ENCODE measurements around the gene FAM124A. TPM values are rescaled to one million over a fixed set of nuclear protein-coding genes. Genes with fewer than 3 reads are reported as not detected.

The FAM124A gene
- total and polyA plus RNA-seq, 2 of the 8 experiments (the other 6 are each of a cell fraction or from before 2014, with no cell fraction given) = 40.7 to 49.9 TPM

GRCh38 chr13:51229101-51229719, 7.0 kb downstream of the FAM124A start:
- Histone ChIP-seq H4K5ac (ENCODE audit: insufficient read length, low read depth, low read length) (no peak overlapping the region), H2BK12ac (ENCODE audit: low read depth, low read length) (no peak overlapping the region), H4K91ac (replicated peaks; ENCODE audit: insufficient read length, low read length) (peak overlapping the region; percentile 61), H3K79me2 (ENCODE audit: control insufficient read depth in 1 of 2, insufficient read depth in 2 of 2, low read length in 2 of 2) (peaks cover 5 to 90% of the 10 kb centered on the region in 2 experiments), H3K23me2 (ENCODE audit: low read depth, low read length) (no peaks in the 10 kb centered on the region; the same call in 1 of the 2 replicates), H2BK120ac (replicated peaks; ENCODE audit: low read depth, low read length) (no peak overlapping the region), H3K79me1 (ENCODE audit: low read depth, low read length) (peaks cover 8% of the 10 kb centered on the region), H2AK5ac (ENCODE audit: low read depth, low read length) (no peak overlapping the region), H3K56ac (replicated peaks; ENCODE audit: insufficient read length, low read depth, low read length) (no peak overlapping the region), H3K27ac (ENCODE audit: low read depth, low read length) (no peak overlapping the region), H3K9me3 (ENCODE audit: insufficient read depth in 2 of 2, low read depth in 1 of 2, low read length in 1 of 2) (no peaks in the 10 kb centered on the region), H4K20me1 (replicated peaks in 1 of 2; ENCODE audit: control insufficient read depth in 1 of 2, insufficient read depth in 2 of 2, low read length in 2 of 2) (peaks cover 0 to 6% of the 10 kb centered on the region in 2 experiments), H4K8ac (ENCODE audit: extremely low read depth, insufficient read depth, low read length) (no peak overlapping the region), H3K14ac (ENCODE audit: insufficient read length) (no peak overlapping the region), H3K23ac (ENCODE audit: insufficient read length) (no peak overlapping the region), H2AFZ (ENCODE audit: low read length) (no peak overlapping the region), H3K4ac (replicated peaks; ENCODE audit: insufficient read length, low read depth, low read length) (no peak overlapping the region), H3K4me2 (ENCODE audit: insufficient read depth in 1 of 2, low read depth in 2 of 2, low read length in 2 of 2) (peak overlapping the region; percentile 5 to 47; a peak in 1 of 4 replicates), H3K9ac (replicated peaks in 1 of 4; ENCODE audit: extremely low read depth in 1 of 4, low read depth in 3 of 4, low read length in 3 of 4) (no peak overlapping the region), H2BK5ac (ENCODE audit: low read depth, low read length) (no peak overlapping the region), H3K36me3 (ENCODE audit: control insufficient read depth in 2 of 4, insufficient read depth in 4 of 4, low read length in 3 of 4) (peaks cover 6 to 55% (median 25%) of the 10 kb centered on the region in 4 experiments; a peak in 7 of 8 replicates), H3K27me3 (replicated peaks in 1 of 4; ENCODE audit: control insufficient read depth in 3 of 4, extremely low read depth in 1 of 4, insufficient read depth in 3 of 4, low read length in 3 of 4) (no peaks in the 10 kb centered on the region), H2BK20ac (ENCODE audit: low read length) (no peak overlapping the region), H3K18ac (ENCODE audit: extremely low read depth, low read length) (no peak overlapping the region), H2BK15ac (ENCODE audit: low read length) (no peak overlapping the region), H3K4me1 (replicated peaks in 1 of 4; ENCODE audit: control insufficient read depth in 3 of 4, insufficient read depth in 4 of 4, low read length in 3 of 4) (peaks cover 8 to 36% (median 22%) of the 10 kb centered on the region in 4 experiments), H3K4me3 (ENCODE audit: extremely low read depth in 1 of 4, insufficient read depth in 2 of 4, low read depth in 3 of 4, low read length in 4 of 4) (no peak overlapping the region)
- peak; percentile 42 for FAIRE-seq
- ChIA-PET POLR2A (ENCODE audit: partially characterized antibody) (interaction anchor here (0.6 to 11.1 kb wide), 9 partner anchors 9 to 51 kb away, joined by 3 to 160 read pairs (median 7); no protein-coding TSS in a partner anchor), CTCF (ENCODE audit: partially characterized antibody) (interaction anchor here (0.7 to 2.9 kb wide), 10 partner anchors 10 to 103 kb away, joined by 3 to 10 read pairs (median 3); no protein-coding TSS in a partner anchor)
- WGBS, 2 experiments (ENCODE audit: extremely low coverage in 1 of 2, insufficient coverage in 1 of 2, insufficient read length in 1 of 2, insufficient replicate concordance in 2 of 2, low coverage in 1 of 2, low lambda C conversion rate in 2 of 2, missing lambda C conversion rate in 1 of 2) = 82% methylated on average over 12 of the region's 12 CpGs; no CpG with 5 or more reads in 1 of the 2 experiments
- no peak for DNase-seq (ENCODE audit: low read depth in 1 of 2, low spot score in 2 of 2)
- TF ChIP-seq ATF3 (IDR thresholded peaks at IDR 0.05; ENCODE audit: insufficient read depth, low read depth, low read length) = no peak
- no peak for TF ChIP-seq CTBP2 (IDR thresholded peaks at IDR 0.05; ENCODE audit: borderline replicate concordance, insufficient read depth, insufficient read length, low read length)
- TF ChIP-seq CHD2 (IDR thresholded peaks at IDR 0.05; ENCODE audit: low read length) = no peak
- TF ChIP-seq ZNF274 (IDR thresholded peaks at IDR 0.05; ENCODE audit: borderline replicate concordance, extremely low read depth, low read length) = no peak
- TF ChIP-seq SIRT6 (IDR thresholded peaks at IDR 0.05; ENCODE audit: low read length) = no peak
- no peak for TF ChIP-seq MAX (IDR thresholded peaks at IDR 0.05)
- TF ChIP-seq CBX8 (IDR thresholded peaks at IDR 0.05; ENCODE audit: borderline replicate concordance, low read depth, low read length) = no peak
- TF ChIP-seq FOSL1 (IDR thresholded peaks at IDR 0.05; ENCODE audit: insufficient read depth, low read depth, low read length) = no peak
- no peak for TF ChIP-seq TAF7 (optimal IDR thresholded peaks at IDR 0.05; ENCODE audit: borderline replicate concordance, low read depth, low read length)
- no peak for TF ChIP-seq CREB1 (IDR thresholded peaks at IDR 0.05)
- TF ChIP-seq CBX5 (IDR thresholded peaks at IDR 0.05; ENCODE audit: low read depth, low read length) = no peak
- TF ChIP-seq KDM1A (IDR thresholded peaks at IDR 0.05; ENCODE audit: borderline replicate concordance, low read length) = no peak

All from H1 (cell line).